Esophagus mucosa (tissue), 1 donor: ENCODE measurements around the gene MOCS1. TPM values are rescaled to one million over a fixed set of nuclear protein-coding genes. Genes with fewer than 3 reads are reported as not detected.

Source experiments
- ATAC-seq: fragments of 200-7000 bp; cut with Tn5 transposase; one replicate; pipeline ENCODE4 v1.9.1; 2020
- total RNA-seq: library from RNA; stranded (reverse); gene quantifications from one replicate; pipeline ENCODE4 v1.2.4, GENCODE V29; 2023
- donor health status: DM: yes; HTN: yes; CAD: no.

MOCS1 gene
- total RNA-seq, 1 donor from 2014 or later: 4.3 TPM

- ATAC-seq: no peak
Observed at GRCh38 chr6:39923861-39924260, 10.4 kb downstream of the MOCS1 start.

GRCh38 chr6:39923394-39923793 is 10.9 kb downstream of the MOCS1 start:
- ATAC-seq: peak; percentile 80

GRCh38 chr6:39922821-39923220 is 11.4 kb downstream of the MOCS1 start:
- ATAC-seq: no peak

- ATAC-seq: no peak
Observed at GRCh38 chr6:39920157-39920556, 14.1 kb downstream of the MOCS1 start.

GRCh38 chr6:39918831-39919230 is 15.4 kb downstream of the MOCS1 start:
- no peak for ATAC-seq

- ATAC-seq: no peak
Observed at GRCh38 chr6:39917981-39918380, 16.3 kb downstream of the MOCS1 start.

GRCh38 chr6:39917329-39917728 is 16.9 kb downstream of the MOCS1 start:
- ATAC-seq: no peak

- ATAC-seq: no peak
Observed at GRCh38 chr6:39915866-39916265, 18.4 kb downstream of the MOCS1 start.

GRCh38 chr6:39914239-39914638 is 20.0 kb downstream of the MOCS1 start:
- no peak for ATAC-seq

GRCh38 chr6:39913391-39913916 is 20.8 kb downstream of the MOCS1 start:
- no peak for ATAC-seq

- no peak for ATAC-seq
Observed at GRCh38 chr6:39912446-39912845, 21.8 kb downstream of the MOCS1 start.

GRCh38 chr6:39911513-39912125 is 22.6 kb downstream of the MOCS1 start:
- no peak for ATAC-seq

- no peak for ATAC-seq
Observed at GRCh38 chr6:39910744-39911143, 23.5 kb downstream of the MOCS1 start.

GRCh38 chr6:39910164-39910563 is 24.1 kb downstream of the MOCS1 start:
- ATAC-seq: no peak

- ATAC-seq: no peak
Observed at GRCh38 chr6:39909701-39910100, 24.6 kb downstream of the MOCS1 start.

GRCh38 chr6:39908838-39909583 is 25.3 kb downstream of the MOCS1 start:
- ATAC-seq: no peak

GRCh38 chr6:39907871-39908575 is 26.2 kb downstream of the MOCS1 start:
- no peak for ATAC-seq

- ATAC-seq: no peak
Observed at GRCh38 chr6:39906318-39906761, 27.9 kb downstream of the MOCS1 start.

- ATAC-seq: no peak
Observed at GRCh38 chr6:39905640-39905975, 28.7 kb downstream of the MOCS1 start.

GRCh38 chr6:39904946-39905639 is 29.2 kb downstream of the MOCS1 start:
- no peak for ATAC-seq

GRCh38 chr6:39903656-39904055 is 30.6 kb downstream of the MOCS1 start:
- ATAC-seq: no peak

GRCh38 chr6:39902786-39903465 is 31.3 kb downstream of the MOCS1 start:
- no peak for ATAC-seq
